ENCODE data around the gene CPE. TPM values are rescaled to one million over a fixed set of nuclear protein-coding genes. Genes with fewer than 3 reads are reported as not detected.
"Not testable (repeated sequence)": the region's sequence is repeated elsewhere in the genome, so short reads cannot be mapped to it uniquely, and the experiment has no call there.

The CPE gene
- total RNA-seq, 6 donors from 2014 or later, result 4.2 to 53.7 (median 23.3) TPM

GRCh38 chr4:165478260-165478659, 99.5 kb downstream of the CPE start:
- WGBS, 2 donors, result 94% methylated on average over 1 of the region's 1 CpG
- TF ChIP-seq POLR2AphosphoS5 (IDR thresholded peaks at IDR 0.05) (no peak), CTCF (IDR thresholded peaks at IDR 0.05) (no peak), POLR2A (IDR thresholded peaks at IDR 0.05) (no peak), EP300 (IDR thresholded peaks at IDR 0.05) (no peak)

GRCh38 chr4:165481053-165481835, 102.4 kb downstream of the CPE start:
- H3K4me3 ChIP-seq, result no peak overlapping the region
- DNase-seq, result no peak
- no peak overlapping the region for H3K27ac ChIP-seq
- WGBS, 2 donors, result 74 to 82% methylated on average over 3 of the region's 3 CpGs
- H3K27me3 ChIP-seq, result no peaks in the 10 kb centered on the region
- no peaks in the 10 kb centered on the region for H3K36me3 ChIP-seq
- TF ChIP-seq CTCF (IDR thresholded peaks at IDR 0.05) (no peak), EP300 (IDR thresholded peaks at IDR 0.05) (no peak), POLR2A (IDR thresholded peaks at IDR 0.05) (no peak), POLR2AphosphoS5 (IDR thresholded peaks at IDR 0.05) (no peak)
- H3K4me1 ChIP-seq, result no peaks in the 10 kb centered on the region
- no peaks in the 10 kb centered on the region for H3K9me3 ChIP-seq
- ATAC-seq (ENCODE audit: low FRiP score in 2 of 2), result no peak

More at GRCh38 chr4:165478260-165478659, 99.5 kb downstream of the CPE start:
- Histone ChIP-seq H3K27me3 (no peaks in the 10 kb centered on the region), H3K4me1 (peaks cover 0 to 7% (median 0%) of the 10 kb centered on the region in 4 donors), H3K27ac (no peak overlapping the region), H3K4me3 (no peak overlapping the region), H3K9me3 (peaks cover 0 to 2% (median under 1%) of the 10 kb centered on the region in 4 donors), H3K36me3 (no peaks in the 10 kb centered on the region)
- DNase-seq, result no peak
- ATAC-seq (ENCODE audit: low FRiP score in 2 of 2), result no peak

GRCh38 chr4:165489786-165490185, 111.0 kb downstream of the CPE start:
- H3K9me3 ChIP-seq, result no peaks in the 10 kb centered on the region
- H3K27ac ChIP-seq, result no peak overlapping the region
- 76 to 91% methylated on average over 1 of the region's 1 CpG for WGBS, 2 donors
- no peaks in the 10 kb centered on the region for H3K27me3 ChIP-seq
- DNase-seq (no peak), ATAC-seq (ENCODE audit: low FRiP score in 2 of 2) (no peak)
- H3K4me1 ChIP-seq, result peaks cover 0 to 6% (median 3%) of the 10 kb centered on the region in 4 donors
- H3K36me3 ChIP-seq, result no peaks in the 10 kb centered on the region
- TF ChIP-seq POLR2A (IDR thresholded peaks at IDR 0.05) (no peak), EP300 (IDR thresholded peaks at IDR 0.05) (no peak), CTCF (IDR thresholded peaks at IDR 0.05) (no peak), POLR2AphosphoS5 (IDR thresholded peaks at IDR 0.05) (no peak)
- H3K4me3 ChIP-seq, result no peak overlapping the region

- not testable (repeated sequence) for DNase-seq
These were observed 113.8 kb downstream of the CPE start for GRCh38 chr4:165492583-165492982.

GRCh38 chr4:165493359-165493758, 114.6 kb downstream of the CPE start:
- peak in 1 of 2 donors; percentile 62 for DNase-seq
- H3K9me3 ChIP-seq, result no peaks in the 10 kb centered on the region
- H3K4me1 ChIP-seq, result peaks cover 0 to 6% (median 3%) of the 10 kb centered on the region in 4 donors
- H3K4me3 ChIP-seq, result peak overlapping the region in 1 of 4 donors; percentile 1
- 11 to 14% methylated on average over 18 of the region's 18 CpGs for WGBS, 2 donors
- H3K27ac ChIP-seq, result no peak overlapping the region
- no peaks in the 10 kb centered on the region for H3K36me3 ChIP-seq
- TF ChIP-seq CTCF (IDR thresholded peaks at IDR 0.05) (peak in 5 of 6 experiments; percentile 53 to 71 (median 57)), EP300 (IDR thresholded peaks at IDR 0.05) (no peak), POLR2A (IDR thresholded peaks at IDR 0.05) (no peak), POLR2AphosphoS5 (IDR thresholded peaks at IDR 0.05) (no peak)
- ATAC-seq (ENCODE audit: low FRiP score in 2 of 2), result peak; percentile 74 to 96
- H3K27me3 ChIP-seq, result no peaks in the 10 kb centered on the region

More at GRCh38 chr4:165492583-165492982, 113.8 kb downstream of the CPE start:
- not testable (repeated sequence) for H3K27me3 ChIP-seq; H3K36me3 ChIP-seq; ATAC-seq (ENCODE audit: low FRiP score in 2 of 2); H3K4me3 ChIP-seq; H3K27ac ChIP-seq; H3K4me1 ChIP-seq; H3K9me3 ChIP-seq
- 76 to 91% methylated on average over 6 of the region's 6 CpGs for WGBS, 2 donors
